Endothelial cell of umbilical vein (primary cell): ENCODE data around the gene AMIGO3.

Experiments used
- EZH2 ChIP-seq: IDR thresholded peaks from 2 replicates; pipeline ENCODE4 v1.6.1; 2012; ENCODE audit warnings: borderline replicate concordance, low read depth, mild to moderate bottlenecking, moderate library complexity, low read length, inconsistent platforms; ENCODE audit not compliant: severe bottlenecking
- JUN ChIP-seq: IDR thresholded peaks from 2 replicates; pipeline ENCODE4 v1.6.1; 2011; ENCODE audit warnings: borderline replicate concordance, low read depth; ENCODE audit not compliant: insufficient read length, insufficient read depth
- POLR2A ChIP-seq: IDR thresholded peaks from 2 replicates; pipeline ENCODE4 v1.6.1; 2012; ENCODE audit warnings: low read depth, mild to moderate bottlenecking, control low read depth, low read length
- TF ChIP-seq, protein P1 (sequence below), 2 donors: IDR thresholded peaks; 1 replicate in 1 of 2; 2 replicates in 1 of 2; pipeline ENCODE4 v1.5.1; 2011; ENCODE audit warnings: low read length in 2 of 2, mild to moderate bottlenecking in 2 of 2, moderate library complexity in 2 of 2, control low read depth in 1 of 2, inconsistent platforms in 1 of 2, low read depth in 1 of 2; ENCODE audit not compliant: insufficient read depth in 1 of 2; ENCODE audit errors: extremely low read depth in 1 of 2

GRCh38 chr3:49703956-49704355, 15.5 kb downstream of the AMIGO3 start:
- TF ChIP-seq, protein P1, sequence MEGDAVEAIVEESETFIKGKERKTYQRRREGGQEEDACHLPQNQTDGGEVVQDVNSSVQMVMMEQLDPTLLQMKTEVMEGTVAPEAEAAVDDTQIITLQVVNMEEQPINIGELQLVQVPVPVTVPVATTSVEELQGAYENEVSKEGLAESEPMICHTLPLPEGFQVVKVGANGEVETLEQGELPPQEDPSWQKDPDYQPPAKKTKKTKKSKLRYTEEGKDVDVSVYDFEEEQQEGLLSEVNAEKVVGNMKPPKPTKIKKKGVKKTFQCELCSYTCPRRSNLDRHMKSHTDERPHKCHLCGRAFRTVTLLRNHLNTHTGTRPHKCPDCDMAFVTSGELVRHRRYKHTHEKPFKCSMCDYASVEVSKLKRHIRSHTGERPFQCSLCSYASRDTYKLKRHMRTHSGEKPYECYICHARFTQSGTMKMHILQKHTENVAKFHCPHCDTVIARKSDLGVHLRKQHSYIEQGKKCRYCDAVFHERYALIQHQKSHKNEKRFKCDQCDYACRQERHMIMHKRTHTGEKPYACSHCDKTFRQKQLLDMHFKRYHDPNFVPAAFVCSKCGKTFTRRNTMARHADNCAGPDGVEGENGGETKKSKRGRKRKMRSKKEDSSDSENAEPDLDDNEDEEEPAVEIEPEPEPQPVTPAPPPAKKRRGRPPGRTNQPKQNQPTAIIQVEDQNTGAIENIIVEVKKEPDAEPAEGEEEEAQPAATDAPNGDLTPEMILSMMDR (IDR thresholded peaks at IDR 0.05; ENCODE audit: extremely low read depth in 1 of 2, insufficient read depth in 1 of 2, low read depth in 1 of 2, low read length in 2 of 2), result no peak
- TF ChIP-seq EZH2, result no peak
- TF ChIP-seq POLR2A, result no peak
- TF ChIP-seq JUN, result no peak
